HL-60 (cell line): ENCODE measurements around the gene LDLRAD3.

ENCODE experiments used
- DNase-seq, 2 experiments: peaks; one replicate each; pipeline ENCODE4 v3.0.0-alpha.2; 2010 to 2020; ENCODE audit warnings: low read depth in 1 of 2, low spot score in 1 of 2
- H3K27ac ChIP-seq: fragments of 250-450 bp; sonication (Bioruptor Pico); replicated peaks from 2 replicates; pipeline ENCODE4 v1.5.1; 2020; ENCODE audit warnings: mild to moderate bottlenecking, moderate library complexity
- H3K27me3 ChIP-seq: fragments of 250-450 bp; sonication (Bioruptor Pico); 2 replicates; pipeline ENCODE4 v1.5.1; 2021; ENCODE audit warnings: mild to moderate bottlenecking, moderate library complexity; ENCODE audit not compliant: insufficient read depth, poor library complexity, severe bottlenecking
- H3K4me3 ChIP-seq: replicated peaks from 2 replicates; pipeline ENCODE4 v1.5.1; 2011; ENCODE audit warnings: mild to moderate bottlenecking, control low read depth, low read length; ENCODE audit not compliant: insufficient read depth
- GABPA ChIP-seq: IDR thresholded peaks from 2 replicates; pipeline ENCODE4 v1.6.1; 2012; ENCODE audit warnings: low read depth
- POLR2AphosphoS5 ChIP-seq: IDR thresholded peaks from 2 replicates; pipeline ENCODE4 v1.6.1; 2012; ENCODE audit warnings: low read depth
- REST ChIP-seq: IDR thresholded peaks from 2 replicates; pipeline ENCODE4 v1.6.1; 2012; ENCODE audit warnings: low read depth; ENCODE audit not compliant: insufficient replicate concordance
- SPI1 ChIP-seq: IDR thresholded peaks from 2 replicates; pipeline ENCODE4 v1.6.1; 2012; ENCODE audit warnings: low read depth, mild to moderate bottlenecking, borderline replicate concordance
- TF ChIP-seq, protein P1 (sequence below): IDR thresholded peaks from one replicate; pipeline ENCODE4 v1.5.1; 2011; ENCODE audit warnings: low read length, control low read depth, inconsistent platforms; ENCODE audit not compliant: insufficient read depth

LDLRAD3 gene

GRCh38 chr11:36234825-36235224, 291.0 kb downstream of the LDLRAD3 start:
- no peak for TF ChIP-seq GABPA
- no peak for TF ChIP-seq REST
- TF ChIP-seq SPI1: no peak
- TF ChIP-seq, protein P1, sequence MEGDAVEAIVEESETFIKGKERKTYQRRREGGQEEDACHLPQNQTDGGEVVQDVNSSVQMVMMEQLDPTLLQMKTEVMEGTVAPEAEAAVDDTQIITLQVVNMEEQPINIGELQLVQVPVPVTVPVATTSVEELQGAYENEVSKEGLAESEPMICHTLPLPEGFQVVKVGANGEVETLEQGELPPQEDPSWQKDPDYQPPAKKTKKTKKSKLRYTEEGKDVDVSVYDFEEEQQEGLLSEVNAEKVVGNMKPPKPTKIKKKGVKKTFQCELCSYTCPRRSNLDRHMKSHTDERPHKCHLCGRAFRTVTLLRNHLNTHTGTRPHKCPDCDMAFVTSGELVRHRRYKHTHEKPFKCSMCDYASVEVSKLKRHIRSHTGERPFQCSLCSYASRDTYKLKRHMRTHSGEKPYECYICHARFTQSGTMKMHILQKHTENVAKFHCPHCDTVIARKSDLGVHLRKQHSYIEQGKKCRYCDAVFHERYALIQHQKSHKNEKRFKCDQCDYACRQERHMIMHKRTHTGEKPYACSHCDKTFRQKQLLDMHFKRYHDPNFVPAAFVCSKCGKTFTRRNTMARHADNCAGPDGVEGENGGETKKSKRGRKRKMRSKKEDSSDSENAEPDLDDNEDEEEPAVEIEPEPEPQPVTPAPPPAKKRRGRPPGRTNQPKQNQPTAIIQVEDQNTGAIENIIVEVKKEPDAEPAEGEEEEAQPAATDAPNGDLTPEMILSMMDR: no peak
- TF ChIP-seq POLR2AphosphoS5: no peak
- no peak overlapping the region for H3K4me3 ChIP-seq
- H3K27me3 ChIP-seq: no peaks in the 10 kb centered on the region
- no peak for DNase-seq
- no peak overlapping the region for H3K27ac ChIP-seq

- no peaks in the 10 kb centered on the region for H3K27me3 ChIP-seq
- no peak for DNase-seq
- no peak overlapping the region for H3K4me3 ChIP-seq
- H3K27ac ChIP-seq: no peak overlapping the region
- TF ChIP-seq, protein P1: no peak
- TF ChIP-seq REST: no peak
These were observed 291.9 kb downstream of the LDLRAD3 start for GRCh38 chr11:36235750-36236149.

DNA sequence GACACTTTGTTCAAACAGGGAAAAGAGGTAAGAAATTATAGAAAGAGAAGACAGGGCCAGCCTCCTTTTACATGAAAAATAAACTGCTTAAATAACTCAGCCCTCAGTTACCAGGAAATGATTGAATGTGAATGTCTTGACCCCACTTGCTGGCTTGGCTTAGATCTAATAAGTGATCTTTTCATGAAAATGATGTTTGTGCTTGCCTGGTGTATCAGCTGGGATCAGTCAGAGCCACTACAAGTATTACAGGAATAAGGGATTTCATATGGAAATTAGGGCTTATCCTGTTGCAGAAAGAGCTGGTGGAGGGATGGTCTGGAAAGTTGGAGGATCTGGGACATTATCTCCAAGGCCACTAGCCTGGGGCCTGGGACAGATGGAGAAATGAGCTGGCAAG, 293.5 kb downstream of the LDLRAD3 start:
- TF ChIP-seq REST (no peak), GABPA (no peak), SPI1 (no peak), POLR2AphosphoS5 (no peak)
- TF ChIP-seq, protein P1: no peak
- no peak for DNase-seq

More for the DNA sequence above, 293.5 kb downstream of the LDLRAD3 start:
- Histone ChIP-seq H3K4me3 (no peak overlapping the region), H3K27ac (no peak overlapping the region), H3K27me3 (no peaks in the 10 kb centered on the region)
